Motor neuron (in vitro differentiated cells): ENCODE measurements around the gene CACNA1H. TPM values are rescaled to one million over a fixed set of nuclear protein-coding genes. Genes with fewer than 3 reads are reported as not detected.

Experiments used
- ATAC-seq, 8 experiments: fragments of 200-7000 bp; cut with Tn5 transposase; replicated peaks in 6 of 8; 2 replicates each; pipeline ENCODE4 v1.8.0; 2021; ENCODE audit warnings: mild to moderate bottlenecking in 8 of 8, moderate library complexity in 8 of 8
- H3K27ac ChIP-seq, 2 donors: fragments of 250-450 bp; sonication (Bioruptor Pico); 2 replicates each; pipeline ENCODE4 v1.9.0; 2021; ENCODE audit warnings: antibody characterized with exemption in 2 of 2, mild to moderate bottlenecking in 2 of 2, moderate library complexity in 1 of 2
- H3K4me1 ChIP-seq, 2 donors: fragments of 250-450 bp; sonication (Bioruptor Pico); replicated peaks in 1 of 2; 2 replicates each; pipeline ENCODE4 v1.6.1; 2021; ENCODE audit warnings: antibody characterized with exemption in 2 of 2, mild to moderate bottlenecking in 2 of 2, moderate library complexity in 1 of 2
- H3K4me3 ChIP-seq, 5 donors: fragments of 250-450 bp; sonication (Bioruptor Pico); 2 replicates each; pipeline ENCODE4 v1.9.0; 2021; ENCODE audit warnings: antibody characterized with exemption in 5 of 5, mild to moderate bottlenecking in 5 of 5, moderate library complexity in 4 of 5
- WGBS, 10 experiments: fragments of 450-650 bp; shearing (Covaris generic); methylation state at CpG; one replicate each; pipeline ENCODE4 v1.0.0; 2022; 5-methylcytosine and 5-hydroxymethylcytosine counted together
- in situ Hi-C, 9 experiments: fragments of 400-800 bp; cut with MboI; loops; one replicate each; pipeline ENCODE4 v1.15.0; 2021; ENCODE audit warnings: low sequenced_read_pairs in 9 of 9, low pct_unique_long_range_greater_than_20kb in 2 of 9; ENCODE audit not compliant: unreplicated experiment in 9 of 9
- total RNA-seq, 8 experiments: library from RNA; unstranded; fragments of 300-600 nt; gene quantifications; 2 replicates each; pipeline versions ENCODE4 v1.2.3 to v1.2.4, GENCODE V29; 2022

Gene CACNA1H
- total RNA-seq, 8 experiments from 2014 or later = 0.36 to 30.6 (median 20.9) TPM; not detected in 1

DNA sequence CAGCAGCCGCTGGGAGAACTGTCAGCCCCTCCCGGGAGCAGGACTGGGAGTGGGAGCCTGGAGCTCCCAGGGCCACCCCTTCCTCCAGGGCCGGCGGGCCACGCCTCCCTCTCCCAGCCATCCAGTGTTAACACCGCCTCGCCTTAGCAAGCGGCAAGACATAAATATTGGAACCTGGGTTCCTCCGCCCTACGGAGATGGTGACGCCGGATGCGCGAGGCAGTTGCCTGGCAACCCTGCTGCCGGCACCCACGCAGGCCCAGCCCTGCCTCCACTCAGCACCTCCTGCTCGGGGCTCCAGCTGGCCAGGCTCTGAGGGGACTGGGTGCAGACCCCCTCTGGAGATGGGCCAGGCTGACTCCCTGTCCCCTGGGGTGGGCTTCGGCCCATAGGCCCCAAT, 27.4 kb upstream of the CACNA1H start:
- peak; percentile 90 to 99 (median 92) for ATAC-seq
- Histone ChIP-seq H3K4me3 (no peak overlapping the region), H3K4me1 (peaks cover 58 to 62% of the 10 kb centered on the region in 2 donors), H3K27ac (peak overlapping the region; percentile 74 to 78)
- in situ Hi-C loops = no loop called here
- WGBS, 10 experiments = 0 to 8% (median 0%) methylated on average over 1 to 9 of the region's 18 CpGs; no CpG with 5 or more reads in 6 of the 10 experiments

DNA sequence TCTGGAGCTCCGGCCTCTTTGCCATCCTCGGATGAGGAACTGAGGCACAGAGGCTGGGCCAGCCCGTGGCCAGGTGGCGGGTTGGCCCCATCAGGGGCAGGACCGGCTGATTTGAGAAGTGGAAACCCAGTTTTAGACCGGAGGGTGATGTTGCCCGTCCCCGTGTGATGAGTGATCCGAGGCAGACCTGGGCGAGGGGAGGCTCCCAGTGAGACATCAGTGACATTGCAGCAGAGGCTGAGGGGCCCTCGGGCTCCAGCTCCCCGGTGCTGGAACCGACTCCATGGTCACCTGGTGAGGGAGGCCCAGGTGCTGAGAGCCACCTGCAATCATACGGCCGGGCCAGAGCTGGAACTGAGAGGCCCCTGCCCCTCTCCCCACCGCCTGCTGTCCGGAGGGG, 26.9 kb upstream of the CACNA1H start:
- Histone ChIP-seq H3K4me3 (no peak overlapping the region), H3K27ac (peak overlapping the region; percentile 71 to 78), H3K4me1 (peaks cover 53 to 56% of the 10 kb centered on the region in 2 donors)
- peak in 5 of 8 experiments; percentile 0 to 3 (median 0) for ATAC-seq
- in situ Hi-C loops = no loop called here
- WGBS, 10 experiments = 20 to 71% methylated on average over 6 of the region's 17 CpGs; no CpG with 5 or more reads in 8 of the 10 experiments

DNA sequence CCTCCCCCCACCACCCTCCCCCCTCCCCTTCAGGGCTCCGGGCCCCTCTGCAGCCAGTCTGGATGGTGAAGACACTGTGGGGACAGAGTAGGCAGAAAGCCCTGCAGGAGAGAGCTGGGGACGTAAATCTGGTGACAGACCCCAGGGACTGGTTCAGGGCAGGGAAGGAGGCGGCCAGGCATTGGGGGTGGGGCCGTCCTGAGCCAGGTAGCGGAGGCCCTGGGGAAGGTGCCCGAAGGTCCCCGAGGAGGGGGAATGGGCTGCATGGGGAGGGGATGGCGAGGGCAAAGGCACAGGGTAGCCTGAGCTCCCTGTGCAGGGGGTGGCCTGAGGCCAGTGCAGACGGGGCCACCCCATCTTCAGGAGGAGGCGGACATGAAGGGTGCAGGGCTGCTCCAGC, 26.3 kb upstream of the CACNA1H start:
- H3K4me3 ChIP-seq = no peak overlapping the region
- H3K4me1 ChIP-seq = peaks cover 47 to 52% of the 10 kb centered on the region in 2 donors
- in situ Hi-C loops = no loop called here
- WGBS, 10 experiments = no CpG with 5 or more reads among the region's 10 CpGs
- H3K27ac ChIP-seq = peak overlapping the region; percentile 71 to 78
- ATAC-seq = peak in 2 of 8 experiments; percentile 4 to 20

DNA sequence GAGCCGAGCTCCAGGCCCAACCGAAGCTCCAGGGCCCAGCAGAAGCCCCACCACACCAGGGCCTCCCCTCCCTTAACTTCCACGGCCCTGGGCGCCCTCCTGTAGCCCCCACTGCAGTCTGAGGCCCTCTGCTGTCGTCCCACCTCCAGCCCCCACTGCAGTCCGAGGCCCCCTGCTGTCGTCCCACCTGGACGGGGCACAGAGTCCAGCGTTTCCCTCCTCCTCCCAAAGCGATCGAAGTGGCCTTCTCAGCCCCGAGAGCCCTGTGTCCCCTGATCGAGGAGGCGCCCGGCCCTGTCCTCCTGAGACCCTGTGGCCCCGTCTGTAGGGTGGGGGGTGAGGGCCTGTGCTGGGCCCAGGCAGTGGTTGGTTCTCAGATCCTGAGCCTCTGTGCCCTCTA, 25.8 kb upstream of the CACNA1H start:
- no peak for ATAC-seq
- Histone ChIP-seq H3K4me1 (peaks cover 46 to 52% of the 10 kb centered on the region in 2 donors), H3K4me3 (no peak overlapping the region), H3K27ac (peak overlapping the region; percentile 71 to 78)
- in situ Hi-C loops = no loop called here
- WGBS, 10 experiments = no CpG with 5 or more reads among the region's 16 CpGs

DNA sequence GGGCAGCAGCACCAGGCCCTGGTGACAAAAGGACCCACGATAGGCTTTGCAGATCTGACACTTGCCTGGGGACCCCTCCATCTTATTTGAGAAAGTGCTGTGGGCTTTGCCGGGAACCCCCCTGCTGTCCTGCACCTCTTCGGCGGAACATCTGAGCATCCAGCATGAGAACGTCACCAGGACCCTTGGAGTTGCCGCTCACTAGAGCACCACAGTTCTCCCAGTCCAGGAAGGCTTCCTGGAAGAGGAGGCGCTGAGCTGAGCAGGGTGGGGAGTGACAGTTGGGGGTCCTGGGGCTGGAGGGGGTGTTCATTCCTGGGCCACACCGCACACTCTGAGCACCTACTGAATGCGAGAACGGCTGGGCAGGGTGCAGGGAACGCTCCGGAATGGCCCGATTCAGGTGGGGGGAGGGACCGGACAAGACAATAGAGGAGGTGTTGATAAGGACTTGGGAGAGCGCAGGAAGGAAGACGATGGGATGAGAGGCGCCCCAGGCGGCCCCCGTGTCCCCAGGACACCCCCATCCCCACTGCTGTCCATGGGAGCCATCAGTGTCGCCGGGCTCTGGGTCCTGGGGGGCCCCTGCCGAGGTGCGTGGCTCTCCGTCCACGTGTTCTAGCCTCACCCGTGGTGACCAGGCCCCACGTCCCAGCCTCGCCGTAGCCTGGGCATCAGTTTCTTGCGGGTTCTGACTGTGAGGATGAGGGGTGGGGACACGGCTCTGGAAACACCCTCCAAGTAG, 24.8 kb upstream of the CACNA1H start:
- 80% methylated on average over 1 of the region's 31 CpGs; no CpG with 5 or more reads in 9 of the 10 experiments for WGBS, 10 experiments
- ATAC-seq = no peak
- Histone ChIP-seq H3K4me3 (no peak overlapping the region), H3K4me1 (peaks cover 52% of the 10 kb centered on the region in 2 donors), H3K27ac (no peak overlapping the region)
- in situ Hi-C loops = no loop called here

DNA sequence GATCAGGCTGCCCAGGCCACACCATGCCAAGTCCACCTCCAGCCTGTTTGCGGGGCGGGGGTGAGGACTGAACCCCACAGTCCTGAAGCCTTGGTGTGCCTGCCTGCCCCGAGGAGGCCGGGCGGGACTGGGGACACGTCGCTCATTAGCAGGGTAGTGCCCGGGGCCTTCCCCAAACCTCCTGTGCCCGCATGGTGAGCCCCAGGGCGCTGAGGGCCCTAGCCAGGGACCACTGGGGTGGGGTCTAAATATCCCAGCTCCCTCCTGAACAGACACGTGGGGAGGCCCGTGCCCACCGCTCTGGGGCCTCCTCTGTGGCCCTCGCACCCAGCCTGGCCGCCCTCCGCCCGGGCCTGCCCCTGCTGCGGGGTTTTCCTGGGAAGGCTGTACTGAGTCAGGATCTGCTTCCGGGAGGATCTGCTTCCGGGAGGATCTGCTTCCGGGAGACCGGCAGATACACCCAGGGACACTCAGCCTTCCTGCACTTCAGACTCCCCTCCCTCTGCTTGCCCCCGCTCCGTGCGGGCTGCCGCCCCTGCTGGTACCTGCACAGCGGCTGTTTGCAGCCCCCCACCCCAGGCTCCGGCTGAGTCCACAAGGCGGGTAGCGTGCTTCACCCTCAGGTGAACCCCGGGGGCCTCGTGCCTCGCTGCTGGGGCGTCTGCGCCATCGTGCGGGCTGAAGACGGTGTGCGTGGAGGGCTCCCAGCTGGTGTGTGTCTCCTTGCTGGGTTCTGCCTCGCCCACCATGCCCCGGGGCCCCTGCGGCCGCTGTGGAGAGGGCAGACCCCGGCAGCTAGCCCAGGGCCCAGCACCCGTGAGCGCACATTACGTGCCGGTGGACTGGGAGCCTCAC, 23.6 kb upstream of the CACNA1H start:
- in situ Hi-C loops = no loop called here
- no peak for ATAC-seq
- WGBS, 10 experiments = 60 to 100% (median 100%) methylated on average over 1 to 5 of the region's 48 CpGs; no CpG with 5 or more reads in 7 of the 10 experiments

DNA sequence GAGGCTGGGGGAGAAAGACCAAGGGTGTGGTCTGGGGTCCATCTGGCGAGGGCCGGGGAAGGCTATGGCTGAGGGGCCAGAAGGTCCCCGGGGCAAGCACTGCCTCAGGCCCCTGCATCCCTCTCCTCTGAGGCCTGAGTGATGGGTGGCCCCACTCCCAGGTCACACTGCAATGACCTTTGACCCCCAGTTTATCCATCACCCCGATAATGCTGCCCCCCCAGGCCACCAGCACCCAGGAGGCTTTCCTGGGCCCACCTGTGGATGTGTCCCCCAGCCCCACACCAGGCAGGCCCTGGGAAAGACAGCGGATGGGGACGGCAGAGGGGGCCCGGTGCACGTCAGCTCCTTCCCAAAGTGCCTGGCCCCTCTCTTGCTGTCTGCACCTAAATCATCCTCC, 22.5 kb upstream of the CACNA1H start:
- 38 to 100% methylated on average over 1 to 3 of the region's 8 CpGs; no CpG with 5 or more reads in 8 of the 10 experiments for WGBS, 10 experiments

More for the DNA sequence above, 23.6 kb upstream of the CACNA1H start:
- Histone ChIP-seq H3K4me1 (peaks cover 40% of the 10 kb centered on the region in 2 donors), H3K27ac (no peak overlapping the region), H3K4me3 (no peak overlapping the region)

DNA sequence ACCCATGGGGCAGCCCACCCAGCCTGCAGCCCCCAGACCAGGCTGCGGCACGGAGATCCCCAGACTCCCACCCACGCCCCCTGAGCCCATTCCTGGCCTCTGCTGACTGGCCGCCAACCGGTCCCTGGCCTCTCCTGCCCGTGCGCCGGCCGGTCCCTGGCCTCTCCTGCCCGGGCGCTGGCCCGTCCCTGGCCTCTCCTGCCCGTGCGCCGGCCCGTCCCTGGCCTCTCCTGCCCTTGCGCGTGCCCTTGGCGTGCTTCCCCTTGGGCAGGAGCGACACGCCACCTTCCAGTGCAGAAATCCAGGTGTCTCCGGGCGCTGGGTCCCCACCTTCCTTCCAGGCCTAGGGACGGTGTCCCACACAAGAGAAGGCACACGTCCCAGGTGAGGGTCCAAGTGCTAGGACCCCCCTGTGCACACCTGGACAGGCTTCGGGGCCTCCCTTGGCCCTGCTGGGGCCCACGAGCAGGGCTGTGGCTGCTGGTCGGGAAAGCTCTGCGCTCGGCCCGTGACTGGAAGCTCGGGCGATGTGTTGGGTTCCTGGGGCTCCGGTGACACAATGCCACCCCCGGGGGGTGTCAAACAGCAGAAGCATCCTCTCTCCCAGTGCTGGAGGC, 21.4 kb upstream of the CACNA1H start:
- no peak overlapping the region for H3K4me3 ChIP-seq
- in situ Hi-C loops = no loop called here
- no peak overlapping the region for H3K27ac ChIP-seq
- no peak for ATAC-seq
- WGBS, 10 experiments = 0 to 97% (median 80%) methylated on average over 1 to 6 of the region's 35 CpGs; no CpG with 5 or more reads in 7 of the 10 experiments
- H3K4me1 ChIP-seq = peaks cover 25 to 30% of the 10 kb centered on the region in 2 donors

More for the DNA sequence above, 22.5 kb upstream of the CACNA1H start:
- ATAC-seq = no peak
- H3K4me1 ChIP-seq = peaks cover 30 to 34% of the 10 kb centered on the region in 2 donors
- no peak overlapping the region for H3K4me3 ChIP-seq
- in situ Hi-C loops = no loop called here
- H3K27ac ChIP-seq = no peak overlapping the region

DNA sequence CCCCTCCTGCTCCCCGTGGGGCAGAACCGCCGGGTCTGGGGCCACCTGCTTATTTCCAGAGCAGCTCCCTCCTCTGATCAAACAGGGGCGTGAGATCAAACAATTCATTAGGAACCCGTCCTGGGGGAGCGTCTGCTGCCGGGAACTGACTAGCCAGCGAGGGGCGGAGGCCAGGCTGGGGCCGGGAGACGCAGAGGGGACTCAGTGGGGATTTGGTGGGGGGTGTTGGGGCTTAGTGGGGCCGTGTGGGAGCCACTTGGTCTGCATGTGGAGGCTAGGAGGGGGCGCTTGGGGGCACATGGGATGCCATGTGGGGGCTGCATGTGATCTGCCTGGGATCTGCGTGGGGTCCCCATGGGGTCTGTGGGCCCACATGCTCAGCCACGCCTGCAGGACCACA, 20.5 kb upstream of the CACNA1H start:
- WGBS, 10 experiments = no CpG with 5 or more reads among the region's 15 CpGs
- H3K4me1 ChIP-seq = peaks cover 15 to 21% of the 10 kb centered on the region in 2 donors
- ATAC-seq = peak in 4 of 8 experiments; percentile 38 to 45 (median 42)
- no peak overlapping the region for H3K27ac ChIP-seq
- in situ Hi-C loops = no loop called here
- H3K4me3 ChIP-seq = no peak overlapping the region

DNA sequence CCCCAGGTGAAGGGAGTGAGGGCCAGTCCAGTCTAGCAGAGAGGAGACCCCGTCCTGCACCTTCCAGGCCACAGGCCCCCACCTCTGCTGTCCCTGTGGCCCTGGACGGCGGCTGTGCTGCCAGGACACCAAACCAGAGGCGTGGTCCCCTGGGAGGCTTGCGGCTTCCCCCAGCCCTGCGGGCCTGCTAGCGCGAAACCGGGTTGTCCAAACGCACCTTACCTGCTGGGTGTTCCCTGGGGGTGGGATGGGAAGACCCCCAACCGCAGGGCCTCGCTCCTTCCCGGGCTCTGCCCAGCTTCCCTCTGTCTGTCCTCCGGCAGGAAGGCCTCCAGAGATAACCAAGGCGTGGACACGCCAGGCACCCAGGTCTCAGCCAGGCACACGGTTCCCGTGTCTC, 19.6 kb upstream of the CACNA1H start:
- Histone ChIP-seq H3K4me1 (peaks cover 15 to 21% of the 10 kb centered on the region in 2 donors), H3K4me3 (no peak overlapping the region), H3K27ac (no peak overlapping the region)
- in situ Hi-C loops = no loop called here
- WGBS, 10 experiments = 100% methylated on average over 1 of the region's 18 CpGs; no CpG with 5 or more reads in 9 of the 10 experiments
- no peak for ATAC-seq

DNA sequence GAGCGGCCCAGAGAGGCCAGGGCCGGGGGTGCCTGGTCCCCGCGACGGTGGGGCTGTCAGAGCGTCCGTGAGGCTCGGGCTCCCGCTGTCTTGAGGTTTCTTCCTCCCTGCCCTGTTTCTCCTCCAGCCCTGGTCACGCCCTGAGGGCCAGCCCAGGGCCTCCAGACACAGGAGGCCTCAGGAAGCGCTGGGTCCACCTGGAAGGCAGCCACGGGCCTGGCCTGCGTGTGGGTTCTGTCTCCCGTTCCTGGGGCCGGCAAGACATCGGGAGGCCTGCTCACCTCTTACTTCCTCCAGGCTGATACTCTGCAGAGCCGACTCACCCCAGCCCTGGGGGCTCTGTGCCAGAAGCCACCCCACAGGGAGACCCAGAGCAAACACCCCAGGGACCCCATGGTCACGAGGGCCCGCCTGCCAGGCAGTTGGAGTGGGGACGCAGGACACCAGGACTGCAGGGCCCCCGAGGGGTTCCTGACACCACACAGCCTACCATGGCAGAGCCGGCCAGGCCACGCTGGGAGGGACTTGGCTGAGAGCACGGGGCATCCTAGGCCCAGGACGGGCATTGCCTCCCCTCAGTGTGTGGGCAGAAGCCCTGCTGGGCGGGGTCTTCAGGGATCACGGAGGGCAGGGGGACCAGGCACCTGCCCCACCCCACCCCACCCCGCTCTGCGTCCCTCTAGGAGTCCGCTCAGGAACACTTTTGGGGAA, 18.9 kb upstream of the CACNA1H start:
- H3K4me1 ChIP-seq = peaks cover 15 to 21% of the 10 kb centered on the region in 2 donors
- no peak overlapping the region for H3K27ac ChIP-seq
- 0 to 67% methylated on average over 1 of the region's 30 CpGs; no CpG with 5 or more reads in 8 of the 10 experiments for WGBS, 10 experiments
- in situ Hi-C loops = no loop called here
- ATAC-seq = no peak
- no peak overlapping the region for H3K4me3 ChIP-seq

DNA sequence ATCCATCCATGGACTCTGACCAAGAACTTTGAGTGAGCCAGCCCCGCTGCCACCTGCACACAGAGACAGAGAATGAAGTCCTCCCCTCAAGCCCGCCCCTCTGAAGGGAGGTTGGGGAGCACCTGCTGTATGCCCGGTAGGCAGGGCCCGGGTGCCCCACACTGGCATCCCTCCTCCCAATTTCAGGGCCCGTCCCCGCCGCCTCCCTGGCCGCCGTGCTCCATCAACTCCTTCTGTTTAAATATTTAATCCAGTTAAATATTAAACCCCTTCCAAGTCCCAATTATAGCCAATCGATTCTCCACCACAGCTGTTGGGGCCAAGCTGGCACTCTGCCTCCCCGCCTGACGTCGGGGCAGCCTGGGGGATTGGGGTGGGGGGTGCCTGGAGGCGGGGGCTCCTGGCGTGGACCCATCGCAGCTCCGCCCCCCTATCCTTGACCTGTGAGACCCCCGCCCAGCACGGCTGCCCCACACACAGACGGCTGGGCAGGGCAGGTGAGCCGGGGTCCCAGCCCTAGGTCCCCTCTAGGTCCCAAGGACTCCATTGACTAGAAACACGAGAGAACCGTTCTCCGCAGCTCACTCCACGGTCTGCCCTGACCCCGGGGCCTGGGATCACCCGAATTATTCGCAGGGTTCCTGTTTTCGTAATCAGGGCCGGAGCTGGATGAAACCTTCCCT, 18.0 kb upstream of the CACNA1H start:
- no peak overlapping the region for H3K4me3 ChIP-seq
- ATAC-seq = no peak
- peak overlapping the region in 1 of 2 donors; percentile 15 for H3K27ac ChIP-seq
- 20 to 92% (median 82%) methylated on average over 2 to 9 of the region's 30 CpGs; no CpG with 5 or more reads in 2 of the 10 experiments for WGBS, 10 experiments
- peaks cover 20 to 26% of the 10 kb centered on the region in 2 donors for H3K4me1 ChIP-seq
- in situ Hi-C loops = no loop called here
